GM10248 (cell line): ENCODE data around the gene ABCF3.

Experiments
- CTCF ChIA-PET: fragments of 300-600 bp; sonication (Branson Sonifier 250); formaldehyde crosslinking; extraction: SDS; loops from one replicate; lab custom pipeline; 2021; ENCODE audit warnings: antibody characterized with exemption; lab: Yijun Ruan, JAX
- POLR2A ChIA-PET: fragments of 350-650 bp; sonication (Branson Sonifier 250); formaldehyde crosslinking; extraction: SDS; loops from one replicate; lab custom pipeline; 2020; ENCODE audit warnings: antibody characterized with exemption; lab: Yijun Ruan, JAX
- DNase-seq: peaks from one replicate; pipeline ENCODE4 v3.0.0; 2012; ENCODE audit errors: extremely low spot score
- CTCF ChIP-seq: IDR thresholded peaks from 2 replicates; pipeline ENCODE4 v1.5.1; 2012; ENCODE audit warnings: mild to moderate bottlenecking, low read depth; ENCODE audit errors: extremely low read depth, missing control alignments, control extremely low read depth

Gene ABCF3

GRCh38 chr3:184192889-184193288 lies 6.9 kb downstream of the ABCF3 start:
- POLR2A ChIA-PET = no interaction called here
- no peak for TF ChIP-seq CTCF
- CTCF ChIA-PET = no interaction called here
- no peak for DNase-seq

GRCh38 chr3:184193991-184194539 lies 8.1 kb downstream of the ABCF3 start:
- ChIA-PET POLR2A (interaction anchor here (1.4 kb wide), 1 partner anchor 8 kb away, joined by 3 read pairs; the partner anchor contains the start of gene ABCF3), CTCF (interaction anchor here (0.7 to 2.1 kb wide), 4 partner anchors 13 to 56 kb away, joined by 3 to 6 read pairs (median 3); partner anchors contain the start of gene EEF1AKMT4)
- no peak for TF ChIP-seq CTCF
- DNase-seq = no peak

- TF ChIP-seq CTCF = no peak
- POLR2A ChIA-PET = no interaction called here
- CTCF ChIA-PET = interaction anchor here (1.0 to 4.4 kb wide), 3 partner anchors 20 to 301 kb away, joined by 3 to 17 read pairs (median 4); no protein-coding TSS in a partner anchor
- no peak for DNase-seq
Measured at GRCh38 chr3:184196536-184196935, 10.5 kb downstream of the ABCF3 start.

- POLR2A ChIA-PET = interaction anchor here (0.5 to 1.0 kb wide), 4 partner anchors 13 to 97 kb away, joined by 3 to 10 read pairs (median 4); partner anchors contain the start of gene ABCF3
- no peak for DNase-seq
- TF ChIP-seq CTCF = no peak
- CTCF ChIA-PET = interaction anchor here (0.8 to 4.4 kb wide), 3 partner anchors 29 to 71 kb away, joined by 3 to 17 read pairs (median 7); partner anchors contain the start of gene EEF1AKMT4
Measured at GRCh38 chr3:184198509-184198908, 12.5 kb downstream of the ABCF3 start.

- CTCF ChIA-PET = interaction anchor here (4.4 kb wide), 1 partner anchor 27 kb away, joined by 17 read pairs; no protein-coding TSS in a partner anchor
- POLR2A ChIA-PET = no interaction called here
- no peak for TF ChIP-seq CTCF
- DNase-seq = no peak
Measured at GRCh38 chr3:184200825-184201224, 14.8 kb downstream of the ABCF3 start.

- CTCF ChIA-PET = interaction anchor here (0.9 to 17.3 kb wide), 2 partner anchors 23 to 46 kb away, joined by 3 to 160 read pairs; partner anchors contain the start of genes EEF1AKMT4 and VWA5B2
- POLR2A ChIA-PET = no interaction called here
- TF ChIP-seq CTCF = no peak
Measured at GRCh38 chr3:184203526-184203925, 17.5 kb downstream of the ABCF3 start.

More at GRCh38 chr3:184203526-184203925, 17.5 kb downstream of the ABCF3 start:
- DNase-seq = no peak
